GM19023 (cell line): ENCODE results near the gene SH3BP5L.
"Not testable (repeated sequence)": the region's sequence is repeated elsewhere in the genome, so short reads cannot be mapped to it uniquely, and the experiment has no call there.

Experiments
- ATAC-seq: cut with Tn5 transposase; IDR thresholded peaks from one replicate; pipeline ENCODE4 v1.9.1; 2021; ENCODE audit warnings: mild to moderate bottlenecking, moderate library complexity; ENCODE audit not compliant: unreplicated experiment

The SH3BP5L gene

DNA sequence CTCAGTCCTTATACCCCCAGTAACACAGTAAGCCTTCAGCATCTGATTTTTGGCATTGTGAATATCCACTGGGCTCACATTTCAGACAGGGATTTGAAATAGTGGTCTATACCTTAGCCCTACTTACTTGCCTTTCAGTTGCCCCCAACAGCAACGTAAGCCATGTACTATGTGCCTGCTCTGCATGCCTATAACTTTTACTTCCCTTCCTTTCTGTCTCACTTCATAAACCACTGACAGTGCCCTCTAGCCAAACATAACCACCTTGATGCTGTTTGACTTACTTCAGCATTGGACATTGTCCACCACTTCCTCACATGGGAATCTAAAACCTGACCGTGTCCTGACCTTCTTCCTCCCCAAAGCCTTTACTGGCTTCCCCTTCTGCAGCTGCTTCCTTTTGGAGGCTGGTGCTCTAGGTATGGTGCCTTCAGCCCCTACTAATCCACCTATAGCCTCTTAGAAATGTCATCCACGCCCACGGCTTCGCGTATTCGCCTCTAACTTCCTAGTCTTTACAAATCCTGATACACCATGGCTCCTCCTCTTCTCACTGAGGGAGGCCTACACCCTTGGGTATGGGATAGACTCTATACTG is 8.7 kb upstream of the SH3BP5L start:
- no peak for ATAC-seq

DNA sequence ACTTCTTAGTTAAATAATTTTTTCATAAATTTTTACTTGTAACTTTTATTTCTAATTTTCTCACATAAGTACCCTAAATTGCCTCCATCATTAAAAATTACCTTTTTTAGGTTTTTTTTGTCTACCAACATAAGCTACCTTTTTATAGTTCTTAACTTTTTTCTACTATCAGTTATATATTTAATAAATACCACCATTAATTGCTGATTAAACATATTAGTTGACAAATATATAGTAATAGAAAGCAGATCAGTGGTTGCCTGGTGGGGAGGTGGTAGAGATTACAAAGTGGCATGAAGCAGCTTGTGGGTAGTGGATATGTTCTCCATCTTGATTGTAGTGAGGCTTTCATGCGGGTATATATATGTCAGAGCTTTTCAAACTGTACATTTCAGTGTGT is 6.1 kb upstream of the SH3BP5L start:
- ATAC-seq: no peak

DNA sequence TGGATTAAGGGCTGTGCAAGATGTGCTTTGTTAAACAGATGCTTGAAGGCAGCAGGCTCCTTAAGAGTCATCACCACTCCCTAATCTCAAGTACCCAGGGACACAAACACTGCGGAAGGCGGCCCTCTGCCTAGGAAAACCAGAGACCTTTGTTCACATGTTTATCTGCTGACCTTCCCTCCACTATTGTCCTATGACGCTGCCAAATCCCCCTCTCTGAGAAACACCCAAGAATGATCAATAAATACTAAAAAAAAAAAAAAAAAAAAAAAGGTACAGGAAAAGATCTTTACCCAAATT is 5.0 kb upstream of the SH3BP5L start:
- not testable (repeated sequence) for ATAC-seq

DNA sequence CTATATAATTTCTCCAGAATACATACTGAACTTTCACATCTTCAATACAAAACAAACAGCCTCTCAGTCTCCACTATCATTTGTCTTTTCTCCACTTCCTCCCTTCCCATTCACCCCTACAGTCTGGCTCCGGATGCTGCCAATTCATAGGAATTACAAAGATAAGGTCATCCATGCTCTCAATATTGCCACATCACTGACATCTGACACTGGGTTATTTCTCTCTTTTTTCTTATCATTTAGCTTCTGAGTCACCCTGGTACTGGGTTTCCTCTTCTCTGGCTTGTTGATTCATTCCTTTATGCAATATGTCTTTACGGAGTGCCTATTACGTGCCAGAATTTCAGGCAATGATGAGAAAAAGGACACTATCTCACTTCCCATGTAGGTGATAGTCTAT is 3.1 kb upstream of the SH3BP5L start:
- ATAC-seq: no peak

DNA sequence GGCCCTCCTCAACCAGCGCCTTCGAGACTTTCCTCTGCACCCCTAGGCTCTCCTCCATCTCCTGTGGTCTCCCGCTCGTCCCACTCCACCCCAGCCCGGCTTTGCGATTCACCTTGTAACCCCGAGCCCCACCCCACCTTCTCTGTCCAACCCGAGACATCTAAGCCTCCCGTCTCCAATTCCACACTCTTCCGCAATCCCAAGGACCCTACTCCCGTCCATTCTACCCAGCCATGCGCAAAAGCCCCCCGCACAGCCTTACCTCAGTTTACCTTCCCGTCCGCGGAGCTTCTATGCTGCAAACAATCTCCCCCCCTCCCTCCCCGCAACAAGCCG is 174 bp downstream of the SH3BP5L start:
- peak; percentile 5 for ATAC-seq

DNA sequence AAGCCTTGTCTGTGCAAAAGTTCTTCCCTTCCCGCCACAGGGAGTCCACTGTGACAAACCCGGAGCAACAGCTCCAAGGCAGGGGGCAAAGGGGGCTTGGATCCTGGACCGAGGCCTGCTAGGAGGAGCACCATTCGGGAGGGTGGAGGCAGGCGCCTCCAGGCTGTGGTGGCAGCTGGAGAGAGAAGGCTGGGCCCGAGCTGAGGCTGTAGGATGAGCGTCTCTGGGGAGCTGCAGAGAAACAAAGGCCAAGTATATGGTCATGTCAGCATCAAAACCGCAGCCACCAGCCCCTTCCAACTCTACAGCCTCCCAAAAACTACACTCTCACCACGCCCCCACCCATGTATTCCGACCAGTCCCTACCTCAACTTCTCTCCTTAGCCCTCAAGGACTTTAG is 579 bp downstream of the SH3BP5L start:
- ATAC-seq: no peak

DNA sequence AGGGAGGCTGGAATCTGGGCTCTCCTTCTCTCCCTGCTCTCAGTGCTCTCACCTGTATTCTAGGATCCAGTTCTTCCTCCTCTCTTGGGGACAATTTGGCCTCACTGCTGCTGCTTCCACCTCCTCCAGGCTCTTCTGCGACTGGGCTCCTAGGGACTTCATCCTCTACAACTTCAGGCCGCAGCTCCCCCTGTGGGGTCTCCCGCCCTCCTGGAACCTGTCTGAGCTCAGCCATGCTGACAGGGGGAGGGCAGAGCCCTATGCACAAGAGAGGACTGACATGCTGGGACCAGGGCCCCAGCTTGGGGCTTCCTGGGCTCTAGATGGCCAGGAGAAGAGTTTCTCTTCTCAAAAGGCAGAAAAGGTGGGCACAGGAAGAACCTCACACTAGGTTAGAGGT is 1.0 kb downstream of the SH3BP5L start:
- no peak for ATAC-seq

DNA sequence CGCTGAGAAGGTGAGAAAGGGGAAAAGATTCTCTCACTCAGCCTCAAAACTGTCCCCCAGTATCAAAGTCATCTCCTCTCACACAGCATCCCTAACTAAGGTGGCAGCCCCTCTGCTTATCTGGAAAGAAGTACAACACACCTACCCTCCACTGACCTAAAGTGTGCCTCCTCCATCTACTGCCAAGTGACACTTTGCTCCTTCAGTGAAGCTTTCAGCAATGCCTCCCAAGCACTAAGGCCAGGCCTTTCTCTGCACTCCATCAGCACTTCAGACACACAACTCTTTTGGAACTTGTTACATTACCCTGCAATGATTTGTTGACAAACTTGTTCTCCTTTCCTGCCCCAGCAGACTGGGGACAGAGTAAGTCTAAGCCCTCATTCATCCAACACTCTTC is 1.4 kb downstream of the SH3BP5L start:
- no peak for ATAC-seq

DNA sequence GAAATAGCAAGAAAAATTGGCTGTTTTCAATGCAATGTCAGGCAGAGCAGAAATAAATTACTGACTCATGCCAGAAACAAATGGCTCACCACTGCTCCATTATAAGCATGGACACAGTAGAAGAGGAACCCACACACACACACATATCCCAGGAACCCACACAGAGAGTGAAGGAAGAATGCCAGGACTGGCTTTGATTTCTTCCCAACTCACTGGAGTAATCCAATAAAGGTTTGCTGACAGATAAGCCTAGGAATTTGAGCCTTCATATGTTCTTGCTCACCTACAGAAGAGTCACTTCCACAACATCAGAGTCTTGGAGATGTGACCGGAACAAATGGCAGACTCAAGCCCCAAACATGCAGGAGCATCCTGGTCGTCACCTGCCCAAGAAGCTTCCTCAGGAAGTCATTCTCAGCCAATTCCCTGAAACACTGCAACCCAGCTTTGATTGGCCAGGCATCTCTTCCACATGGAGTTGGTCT is 2.2 kb downstream of the SH3BP5L start:
- ATAC-seq: no peak

DNA sequence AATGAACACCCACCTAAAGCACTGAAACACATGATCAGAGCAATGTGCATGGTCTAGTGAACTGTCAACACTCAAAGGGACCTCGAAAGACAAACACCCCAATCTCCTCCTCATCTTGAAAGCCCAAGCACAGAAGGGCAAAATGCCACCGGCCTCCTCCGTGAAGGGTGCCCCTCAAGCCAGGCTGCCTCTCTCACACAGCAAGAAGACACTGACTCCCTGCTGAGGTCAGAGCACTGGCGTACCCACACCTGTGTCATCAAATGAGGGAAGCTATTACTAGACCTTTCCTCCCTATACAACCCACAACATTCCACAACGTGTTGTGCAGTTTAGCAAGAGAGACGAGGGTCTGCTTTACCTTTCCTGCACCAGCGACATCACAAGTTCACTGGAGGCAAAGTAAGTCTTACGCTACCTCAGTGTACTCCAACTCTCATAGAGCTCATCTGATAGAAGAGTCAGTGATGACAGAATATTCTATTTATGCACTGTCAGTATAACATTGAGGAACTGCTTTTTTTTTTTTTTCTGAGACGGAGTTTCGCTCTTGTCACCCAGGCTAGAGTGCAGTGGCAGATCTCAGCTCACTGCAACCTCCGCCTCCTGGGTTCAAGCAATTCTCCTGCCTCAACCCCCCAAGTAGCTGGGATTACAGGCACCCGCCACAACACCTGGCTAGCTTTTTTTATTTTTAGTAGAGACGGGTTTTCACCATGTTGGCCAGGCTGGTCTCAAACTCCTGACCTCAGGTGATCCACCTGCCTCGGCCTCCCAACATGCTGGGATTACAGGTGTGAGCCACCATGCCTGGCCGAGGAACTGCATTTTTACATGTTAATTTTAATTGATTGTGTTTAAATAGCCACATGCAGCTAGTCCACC is 3.3 kb downstream of the SH3BP5L start:
- ATAC-seq: no peak

DNA sequence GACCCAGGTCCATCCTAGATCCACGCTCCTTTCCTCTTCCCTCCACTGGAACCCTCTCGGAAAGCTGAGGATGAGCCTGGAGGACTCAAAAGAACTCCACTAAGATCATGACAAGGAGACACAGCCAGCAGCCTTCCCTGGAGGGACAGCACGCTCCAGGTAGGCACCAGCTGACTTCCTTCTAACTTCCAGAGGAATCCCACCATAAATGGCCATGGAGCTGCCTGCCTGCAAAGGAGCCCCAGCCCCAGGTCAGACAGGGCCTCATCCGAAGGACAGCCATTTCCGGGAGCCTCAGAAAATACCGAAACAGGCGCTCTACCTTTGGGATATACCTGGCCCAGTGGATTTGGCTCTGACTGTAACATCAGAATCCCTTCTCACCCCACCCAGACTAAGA is 4.1 kb downstream of the SH3BP5L start:
- no peak for ATAC-seq

DNA sequence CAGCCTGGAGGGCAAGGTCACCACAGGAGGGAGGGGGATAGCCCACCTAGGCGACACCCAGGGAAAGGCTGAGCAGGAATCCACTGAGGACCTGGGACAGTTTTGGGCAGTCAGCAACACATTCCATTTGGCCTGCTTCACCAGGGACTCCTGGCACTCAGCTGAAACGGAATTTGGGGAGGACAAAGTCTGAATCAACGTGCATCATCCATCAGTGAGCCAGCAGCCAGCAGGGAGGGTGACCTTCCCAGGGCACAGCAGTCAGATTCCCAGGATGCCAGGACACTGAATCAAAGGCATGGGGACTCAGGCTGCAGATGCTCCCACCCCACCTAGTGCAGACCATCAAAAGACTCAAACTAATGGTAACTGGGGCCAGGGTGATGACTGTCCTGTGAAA is 4.6 kb downstream of the SH3BP5L start:
- no peak for ATAC-seq

DNA sequence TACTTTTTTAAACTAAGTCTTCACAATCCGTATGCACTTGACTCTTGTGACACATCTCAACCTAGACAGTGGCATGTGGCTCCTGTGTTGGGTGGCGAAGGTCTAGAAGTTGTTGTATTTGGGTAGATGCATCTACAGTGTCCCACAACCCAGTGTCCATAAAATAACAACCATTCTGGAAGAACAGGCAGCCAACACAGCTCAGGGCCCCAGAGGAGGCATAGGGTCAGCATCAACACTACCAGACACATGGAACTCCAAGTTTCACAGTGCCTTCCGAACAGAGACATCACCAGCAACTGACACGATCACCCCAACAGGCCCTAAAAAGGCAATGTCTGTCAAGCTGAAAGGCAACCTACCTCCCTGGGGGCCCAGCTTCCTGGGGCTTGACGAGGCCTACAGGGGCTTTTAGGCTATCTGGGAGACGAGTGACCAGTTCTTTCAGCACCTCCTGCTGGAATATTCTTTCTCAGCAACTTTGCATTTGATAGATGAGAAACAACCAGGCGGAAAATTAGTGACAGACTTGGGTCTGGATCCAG is 5.6 kb downstream of the SH3BP5L start:
- ATAC-seq: no peak

DNA sequence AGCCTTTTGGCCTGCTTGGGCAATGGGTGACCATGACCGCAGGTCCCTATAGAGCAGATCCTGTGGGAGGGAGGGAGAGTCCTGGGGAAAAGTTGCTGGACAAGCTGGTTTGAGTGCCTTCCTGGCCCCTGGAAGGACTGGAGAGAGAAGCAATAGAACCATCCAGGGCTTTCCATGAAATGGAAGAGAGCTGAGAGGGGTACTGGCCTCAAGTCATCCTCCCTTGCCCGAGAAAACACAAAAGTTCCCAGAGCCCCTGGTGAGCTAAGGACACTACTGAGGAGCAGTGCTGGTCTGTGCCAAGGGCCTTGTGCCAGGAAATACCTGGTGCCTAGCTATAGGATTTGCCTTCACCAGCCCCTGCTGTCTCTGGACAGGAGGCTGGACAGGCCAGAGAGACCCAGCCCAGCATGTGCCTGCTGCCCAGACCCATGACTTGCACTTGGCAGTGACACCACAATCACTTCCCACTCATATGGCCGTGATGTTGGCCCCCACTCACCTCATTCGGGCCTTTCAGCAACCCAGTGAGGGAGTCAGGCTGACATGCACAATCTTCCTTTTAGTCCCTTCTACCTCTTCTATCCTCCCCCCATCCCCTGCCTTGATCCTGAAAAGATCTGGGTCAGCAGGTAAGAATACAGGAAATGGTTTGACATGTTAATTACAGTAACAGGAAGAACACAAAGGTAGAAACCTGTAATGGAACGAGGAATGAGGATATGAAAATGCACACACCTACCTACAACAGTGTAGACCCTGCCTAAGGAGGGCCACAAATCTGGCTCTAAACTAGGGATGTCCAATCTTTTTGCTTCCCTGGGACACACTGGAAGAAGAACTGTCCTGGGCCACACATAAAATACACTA is 7.0 kb downstream of the SH3BP5L start:
- no peak for ATAC-seq

DNA sequence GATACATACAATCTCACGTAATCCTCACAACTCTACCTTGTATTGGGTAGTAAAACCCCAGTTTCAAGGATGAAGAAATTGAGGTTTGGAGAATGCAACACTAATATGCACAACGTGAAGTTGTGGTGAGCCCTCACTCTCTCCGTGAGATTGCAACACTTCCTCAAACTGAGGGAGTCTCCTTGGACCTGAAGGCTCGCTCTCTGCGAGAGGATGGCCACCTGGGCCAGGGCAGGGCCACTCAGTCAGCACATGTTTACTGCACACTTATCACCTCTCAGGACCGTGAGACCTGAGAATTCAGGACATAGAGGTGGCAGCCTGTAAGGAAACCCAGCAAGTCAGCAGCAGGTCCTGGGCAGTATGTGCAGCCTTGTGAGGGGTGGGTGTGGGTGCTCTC is 8.7 kb downstream of the SH3BP5L start:
- no peak for ATAC-seq

DNA sequence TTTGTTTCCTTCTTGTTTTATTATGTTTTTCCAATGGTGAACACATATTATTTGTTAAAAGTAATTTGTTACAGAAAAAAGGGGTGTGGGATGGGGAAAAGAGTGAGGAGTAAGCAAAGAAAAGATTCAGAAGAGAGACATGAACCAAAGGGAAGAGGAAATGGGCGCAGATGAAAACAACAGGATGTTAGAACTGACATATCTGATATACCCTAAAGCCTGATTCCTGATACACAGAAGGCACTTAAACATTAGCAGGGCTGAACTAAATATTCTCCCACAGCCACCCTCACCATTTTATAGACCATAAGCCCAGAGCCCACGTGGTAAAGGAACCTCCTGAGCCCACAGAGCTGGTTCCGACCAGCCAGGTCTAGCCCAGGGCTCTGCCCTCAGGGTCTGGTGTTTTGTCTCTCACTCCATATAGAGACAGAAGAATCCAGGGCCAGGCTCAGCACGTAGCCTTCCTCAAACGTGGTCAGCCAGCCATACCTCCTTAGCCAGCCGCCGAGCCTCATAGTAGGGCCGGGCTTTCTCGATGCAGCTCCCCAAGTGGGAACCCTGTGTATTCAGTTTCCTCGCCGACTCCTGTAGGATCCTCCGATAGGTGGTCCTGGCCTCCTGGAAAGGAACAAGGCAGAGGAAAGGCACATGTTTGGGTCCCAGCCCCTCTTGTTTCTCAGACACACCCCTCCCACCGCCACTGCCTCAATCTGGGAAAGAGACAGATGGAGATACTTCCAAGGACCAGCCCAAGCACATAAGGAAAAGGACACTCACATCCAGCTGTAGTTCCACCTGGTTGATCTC is 9.5 kb downstream of the SH3BP5L start:
- ATAC-seq: no peak

DNA sequence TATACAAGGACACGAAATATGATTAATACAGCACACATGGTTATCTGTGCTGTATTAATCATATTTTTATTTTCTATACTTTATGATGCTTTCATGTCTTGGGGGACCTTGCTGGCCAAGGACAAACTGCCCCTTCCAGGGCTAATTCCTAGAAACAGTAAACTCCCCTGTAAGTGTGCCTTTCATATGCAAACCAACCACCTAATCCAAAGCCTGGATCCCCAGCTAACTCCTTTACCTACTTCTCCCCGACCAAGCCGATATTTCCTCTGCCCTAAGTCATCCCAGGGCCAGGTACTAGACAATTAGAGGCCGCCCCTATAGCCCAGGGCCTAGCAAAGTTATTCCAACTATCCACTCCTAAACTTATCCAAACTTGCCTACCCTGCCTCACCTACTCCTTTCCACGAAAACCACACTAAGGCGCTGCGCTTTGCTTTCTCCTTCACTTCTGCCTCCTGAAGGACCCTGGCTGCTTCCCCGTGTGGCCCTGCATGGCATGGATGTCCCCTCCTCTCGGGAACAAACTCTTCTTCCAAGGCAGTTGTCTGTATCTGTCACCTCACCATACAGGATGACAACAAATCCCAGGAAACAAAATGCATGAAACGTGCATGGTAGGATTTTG is 10.2 kb downstream of the SH3BP5L start:
- ATAC-seq: no peak

DNA sequence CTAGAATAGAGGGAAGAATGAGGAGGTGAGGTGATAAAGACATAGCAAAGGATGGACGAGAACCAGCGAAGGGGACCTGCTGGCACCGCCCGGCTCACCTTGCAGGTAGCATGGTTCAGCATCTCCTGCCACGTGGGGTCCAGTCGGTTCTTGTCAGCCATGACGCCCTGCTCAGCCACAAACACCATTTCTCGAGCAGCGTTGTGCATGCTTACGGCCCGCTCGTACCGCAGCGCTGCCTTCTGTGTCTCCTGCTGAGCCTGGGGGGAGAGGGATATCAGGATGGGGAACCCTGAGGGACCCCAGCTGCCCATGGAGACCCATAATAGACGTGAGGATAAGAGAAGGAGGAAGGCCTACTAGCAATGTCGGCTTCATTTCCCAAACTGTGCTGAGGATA is 11.4 kb downstream of the SH3BP5L start:
- ATAC-seq: no peak

DNA sequence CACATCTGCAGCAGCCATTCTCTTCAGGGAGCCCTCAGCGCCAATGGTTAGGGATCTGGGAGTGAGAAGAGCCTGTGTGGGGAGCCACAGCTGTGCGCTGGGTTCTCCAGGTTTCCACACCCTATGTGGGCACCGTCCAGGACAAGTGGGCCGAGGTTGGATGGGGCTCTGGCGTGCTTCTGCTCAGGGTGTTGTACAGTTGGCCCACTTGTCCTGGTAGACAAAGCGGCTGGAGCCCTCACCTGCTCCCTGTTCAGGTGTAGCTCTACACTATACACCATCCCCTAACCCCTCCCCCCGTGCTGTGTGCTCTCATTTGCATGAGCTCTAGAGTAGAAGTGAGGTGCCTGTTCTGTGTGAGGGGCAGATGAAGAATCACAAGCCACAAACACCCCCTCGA is 12.2 kb downstream of the SH3BP5L start:
- ATAC-seq: no peak

DNA sequence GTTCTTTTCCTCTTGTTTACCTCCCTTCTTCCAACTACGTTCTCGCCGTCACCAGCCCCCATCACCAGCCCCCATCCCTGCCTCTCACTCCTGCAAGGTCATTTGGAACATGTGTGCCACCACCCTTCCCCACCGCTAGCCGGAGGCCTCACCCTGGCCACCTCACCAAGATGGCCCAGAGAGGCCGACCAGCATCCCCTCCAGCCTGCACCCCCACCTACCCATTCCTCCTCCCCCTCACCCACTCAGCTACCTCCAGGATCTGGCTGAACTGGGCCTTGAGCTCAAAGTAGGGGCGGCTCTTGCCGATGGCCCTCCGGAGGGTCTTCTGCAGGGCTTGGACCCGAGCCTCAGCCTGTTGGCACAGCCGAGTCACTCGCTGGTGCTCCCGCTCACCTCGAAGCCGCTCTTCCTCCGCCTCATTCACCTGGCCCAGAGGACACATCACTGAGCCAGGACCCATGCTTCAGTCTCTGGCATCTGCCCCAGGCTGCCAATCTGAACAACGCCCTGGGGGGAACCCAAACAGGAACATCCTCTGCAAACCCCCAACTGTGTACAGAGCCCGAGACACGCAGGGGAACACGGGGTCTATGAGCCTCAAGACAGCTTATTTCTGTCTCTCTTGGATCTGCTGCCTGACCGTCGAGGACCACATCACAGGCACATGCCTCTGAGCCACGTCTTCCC is 12.8 kb downstream of the SH3BP5L start:
- no peak for ATAC-seq
